Fibroblast of lung (primary cell): ENCODE data around the gene PPP2R1B. TPM values are rescaled to one million over a fixed set of nuclear protein-coding genes. Genes with fewer than 3 reads are reported as not detected.

Experiments used
- DNase-seq, 2 donors: peaks; one replicate each; pipeline versions ENCODE4 v3.0.0 to v3.0.0-alpha.2; 2010; ENCODE audit warnings: low read depth in 2 of 2
- H2AFZ ChIP-seq: 2 replicates; pipeline ENCODE4 v1.5.1; 2012; ENCODE audit warnings: low read length, control low read depth, inconsistent platforms
- H3K27ac ChIP-seq: 2 replicates; pipeline ENCODE4 v1.5.1; 2011; ENCODE audit warnings: low read length, control low read depth; ENCODE audit not compliant: insufficient read depth
- H3K27me3 ChIP-seq: 2 replicates; pipeline ENCODE4 v1.5.1; 2011; ENCODE audit warnings: mild to moderate bottlenecking, low read length; ENCODE audit not compliant: control insufficient read depth, insufficient read depth
- H3K36me3 ChIP-seq: 2 replicates; pipeline ENCODE4 v1.5.1; 2011; ENCODE audit warnings: low read length; ENCODE audit not compliant: control insufficient read depth, insufficient read depth
- H3K4me1 ChIP-seq: 2 replicates; pipeline ENCODE4 v1.5.1; 2011; ENCODE audit warnings: low read length; ENCODE audit not compliant: control insufficient read depth, insufficient read depth; ENCODE audit errors: extremely low read depth
- H3K4me2 ChIP-seq: 2 replicates; pipeline ENCODE4 v1.5.1; 2011; ENCODE audit warnings: low read length, control low read depth; ENCODE audit not compliant: insufficient read depth; ENCODE audit errors: extremely low read depth
- H3K4me3 ChIP-seq, 4 experiments: fragments of 200-600 bp in 1 of 4; sonication (generic) in 1 of 4; replicated peaks in 1 of 4; 2 replicates each; pipeline ENCODE4 v1.5.1; 2011 to 2016; ENCODE audit warnings: low read length in 4 of 4, low read depth in 3 of 4, mild to moderate bottlenecking in 3 of 4, control low read depth in 2 of 4, inconsistent platforms in 1 of 4, mixed read lengths in 1 of 4; ENCODE audit not compliant: insufficient read depth in 1 of 4; ENCODE audit errors: control extremely low read depth in 1 of 4
- H3K79me2 ChIP-seq: 2 replicates; pipeline ENCODE4 v1.5.1; 2012; ENCODE audit warnings: mild to moderate bottlenecking, low read length, inconsistent platforms; ENCODE audit not compliant: control insufficient read depth, insufficient read depth
- H3K9ac ChIP-seq: 2 replicates; pipeline ENCODE4 v1.5.1; 2011; ENCODE audit warnings: mild to moderate bottlenecking, low read length, control low read depth; ENCODE audit not compliant: insufficient read depth
- H3K9me3 ChIP-seq: 2 replicates; pipeline ENCODE4 v1.5.1; 2012; ENCODE audit warnings: low read depth, low read length; ENCODE audit not compliant: control insufficient read depth, insufficient read depth
- H4K20me1 ChIP-seq: 2 replicates; pipeline ENCODE4 v1.5.1; 2011; ENCODE audit warnings: low read length; ENCODE audit not compliant: control insufficient read depth, insufficient read depth; ENCODE audit errors: extremely low read depth
- EZH2 ChIP-seq: IDR thresholded peaks from 2 replicates; pipeline ENCODE4 v1.5.1; 2012; ENCODE audit warnings: low read length, control low read depth, mild to moderate bottlenecking; ENCODE audit errors: missing control alignments
- polyA plus RNA-seq, 2 donors: library from polyadenylated mRNA; depleted of rRNA in 1 of 2; stranded (reverse) in 1 of 2; unstranded in 1 of 2; fragments of >200 nt; gene quantifications; 2 replicates each; pipeline ENCODE4 v1.2.1, GENCODE V29; 2011 to 2012; ENCODE audit warnings: missing spikeins in 1 of 2
- total RNA-seq: library from RNA; depleted of rRNA; stranded (reverse); fragments of >200 nt; gene quantifications from 2 replicates; pipeline ENCODE4 v1.2.1, GENCODE V29; 2014
- TF ChIP-seq, protein P1 (sequence below), 2 donors: IDR thresholded peaks in 1 of 2; conservative IDR thresholded peaks in 1 of 2; 1 replicate in 1 of 2; 2 replicates in 1 of 2; pipeline ENCODE4 v1.5.1; 2011 to 2012; ENCODE audit warnings: low read length in 2 of 2, control low read depth in 1 of 2, inconsistent platforms in 1 of 2, low read depth in 1 of 2, mild to moderate bottlenecking in 1 of 2

Gene PPP2R1B
- total and polyA plus RNA-seq, 2 donors (not counting 1 experiment from before 2014, with no cell fraction given), result 40.3 to 43.1 TPM

GRCh38 chr11:111779118-111779517 is 12.9 kb upstream of the PPP2R1B start:
- Histone ChIP-seq H3K79me2 (no peaks in the 10 kb centered on the region), H3K9me3 (no peaks in the 10 kb centered on the region), H3K27ac (no peak overlapping the region), H3K27me3 (no peaks in the 10 kb centered on the region), H4K20me1 (no peaks in the 10 kb centered on the region), H3K4me2 (no peak overlapping the region), H3K4me3 (no peak overlapping the region), H2AFZ (no peak overlapping the region), H3K9ac (no peak overlapping the region), H3K36me3 (no peaks in the 10 kb centered on the region), H3K4me1 (no peaks in the 10 kb centered on the region)
- no peak for DNase-seq
- TF ChIP-seq EZH2, result no peak
- TF ChIP-seq, protein P1, sequence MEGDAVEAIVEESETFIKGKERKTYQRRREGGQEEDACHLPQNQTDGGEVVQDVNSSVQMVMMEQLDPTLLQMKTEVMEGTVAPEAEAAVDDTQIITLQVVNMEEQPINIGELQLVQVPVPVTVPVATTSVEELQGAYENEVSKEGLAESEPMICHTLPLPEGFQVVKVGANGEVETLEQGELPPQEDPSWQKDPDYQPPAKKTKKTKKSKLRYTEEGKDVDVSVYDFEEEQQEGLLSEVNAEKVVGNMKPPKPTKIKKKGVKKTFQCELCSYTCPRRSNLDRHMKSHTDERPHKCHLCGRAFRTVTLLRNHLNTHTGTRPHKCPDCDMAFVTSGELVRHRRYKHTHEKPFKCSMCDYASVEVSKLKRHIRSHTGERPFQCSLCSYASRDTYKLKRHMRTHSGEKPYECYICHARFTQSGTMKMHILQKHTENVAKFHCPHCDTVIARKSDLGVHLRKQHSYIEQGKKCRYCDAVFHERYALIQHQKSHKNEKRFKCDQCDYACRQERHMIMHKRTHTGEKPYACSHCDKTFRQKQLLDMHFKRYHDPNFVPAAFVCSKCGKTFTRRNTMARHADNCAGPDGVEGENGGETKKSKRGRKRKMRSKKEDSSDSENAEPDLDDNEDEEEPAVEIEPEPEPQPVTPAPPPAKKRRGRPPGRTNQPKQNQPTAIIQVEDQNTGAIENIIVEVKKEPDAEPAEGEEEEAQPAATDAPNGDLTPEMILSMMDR (conservative IDR thresholded peaks at IDR 0.05 in 1 of 2, IDR thresholded peaks at IDR 0.05 in 1 of 2; ENCODE audit: low read depth in 1 of 2, low read length in 2 of 2), result no peak

GRCh38 chr11:111778047-111778558 is 11.9 kb upstream of the PPP2R1B start:
- Histone ChIP-seq H3K4me1 (no peaks in the 10 kb centered on the region), H3K9me3 (no peaks in the 10 kb centered on the region), H3K79me2 (no peaks in the 10 kb centered on the region), H2AFZ (no peak overlapping the region), H3K36me3 (no peaks in the 10 kb centered on the region), H3K27me3 (no peaks in the 10 kb centered on the region), H4K20me1 (no peaks in the 10 kb centered on the region), H3K4me2 (no peak overlapping the region), H3K27ac (no peak overlapping the region), H3K4me3 (no peak overlapping the region), H3K9ac (no peak overlapping the region)
- DNase-seq, result no peak
- TF ChIP-seq EZH2, result no peak
- TF ChIP-seq, protein P1 (conservative IDR thresholded peaks at IDR 0.05 in 1 of 2, IDR thresholded peaks at IDR 0.05 in 1 of 2; ENCODE audit: low read depth in 1 of 2, low read length in 2 of 2), result no peak

DNA sequence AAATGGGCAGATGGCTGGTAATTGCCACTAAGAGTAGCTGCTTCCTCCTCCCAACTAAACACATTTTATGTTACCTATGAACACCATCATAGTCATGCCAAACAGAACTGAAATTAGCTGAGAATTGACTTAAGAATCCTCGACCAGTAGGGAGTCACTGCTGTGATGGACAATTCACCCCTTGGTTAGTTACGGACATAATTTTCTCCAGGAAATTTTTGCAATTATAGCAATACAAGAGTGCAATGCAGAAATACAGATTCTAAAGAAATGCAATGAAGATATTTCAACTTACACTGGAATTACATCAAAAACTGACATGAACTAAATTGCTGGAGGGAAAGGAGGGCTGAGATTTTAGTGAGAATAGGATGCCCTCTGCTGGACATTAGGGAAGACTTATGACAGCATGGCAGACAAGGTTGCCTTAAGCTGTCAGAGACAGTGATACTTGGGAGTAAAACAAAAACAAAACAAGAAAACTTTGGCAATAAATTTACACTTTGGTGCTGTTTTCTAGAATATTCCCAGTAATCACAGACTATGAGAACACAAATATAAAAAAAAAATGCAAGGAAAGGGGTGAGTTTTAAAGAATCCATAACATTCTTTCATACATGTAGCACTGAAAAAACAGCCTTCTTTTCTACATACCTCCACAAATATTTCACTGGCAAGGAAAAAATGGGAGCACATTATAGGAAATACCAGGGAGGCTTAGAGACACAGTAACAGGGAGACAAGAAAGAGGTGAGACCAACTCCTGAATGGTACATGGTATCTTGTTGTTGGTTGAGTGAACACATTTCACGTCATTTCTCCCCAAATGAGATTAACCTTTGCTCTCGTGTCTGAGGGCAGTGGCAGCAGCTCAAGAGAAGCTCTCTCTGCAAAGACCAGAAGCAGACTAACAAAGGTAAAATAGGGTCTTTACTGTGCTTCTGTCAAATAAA is 11.2 kb upstream of the PPP2R1B start:
- no peaks in the 10 kb centered on the region for H4K20me1 ChIP-seq
- H3K27ac ChIP-seq, result no peak overlapping the region
- H3K27me3 ChIP-seq, result no peaks in the 10 kb centered on the region
- H3K79me2 ChIP-seq, result no peaks in the 10 kb centered on the region
- H3K4me3 ChIP-seq, result no peak overlapping the region
- no peak overlapping the region for H3K4me2 ChIP-seq
- no peaks in the 10 kb centered on the region for H3K36me3 ChIP-seq
- TF ChIP-seq, protein P1 (conservative IDR thresholded peaks at IDR 0.05 in 1 of 2, IDR thresholded peaks at IDR 0.05 in 1 of 2; ENCODE audit: low read depth in 1 of 2, low read length in 2 of 2), result peak; percentile 76
- TF ChIP-seq EZH2, result no peak
- H3K9me3 ChIP-seq, result no peaks in the 10 kb centered on the region
- H3K9ac ChIP-seq, result no peak overlapping the region
- H2AFZ ChIP-seq, result no peak overlapping the region
- no peaks in the 10 kb centered on the region for H3K4me1 ChIP-seq
- peak; percentile 67 to 91 for DNase-seq
